HCT116 (cell line): ENCODE measurements around the gene STK24. TPM values are rescaled to one million over a fixed set of nuclear protein-coding genes. Genes with fewer than 3 reads are reported as not detected.

Source experiments
- ATAC-seq: fragments of 200-7000 bp; cut with Tn5 transposase; 2 replicates; pipeline ENCODE4 v1.9.1; 2020; ENCODE audit warnings: mild to moderate bottlenecking, moderate library complexity
- BruUV-seq: library from RNA; stranded (reverse); fragments of 400-500 nt; replicated peaks from 2 replicates; lab custom pipeline; 2021; lab: Mats Ljungman, UMichigan
- CTCF ChIA-PET: fragments of 300-600 bp; sonication (Branson Sonifier 250); formaldehyde crosslinking; loops from one replicate; lab custom pipeline; 2021; ENCODE audit warnings: antibody characterized with exemption; lab: Charles Lee
- POLR2A ChIA-PET: fragments of 300-600, 350-600 bp; sonication (Branson Sonifier 250); formaldehyde crosslinking; loops from one replicate; lab custom pipeline; 2021; ENCODE audit warnings: antibody characterized with exemption; lab: Charles Lee
- RAD21 ChIA-PET, 2 experiments: fragments of 300-600 bp; sonication (Branson Sonifier 250); formaldehyde crosslinking; loops; one replicate each; lab custom pipeline; 2023; ENCODE audit warnings: low total read pairs in 2 of 2; ENCODE audit not compliant: uncharacterized antibody in 2 of 2, unreplicated experiment in 2 of 2, low non-redundant PET in 1 of 2; lab: Charles Lee
- DNase-seq: peaks from one replicate; pipeline ENCODE4 v3.0.0-alpha.2; 2010; ENCODE audit warnings: low read depth, low spot score
- H2AFZ ChIP-seq: fragments of 200-600 bp; shearing (Covaris generic), sonication (generic); 2 replicates; pipeline ENCODE4 v1.6.1; 2017; ENCODE audit warnings: low read depth, mixed run types, mixed read lengths, antibody characterized with exemption, low read length; ENCODE audit not compliant: poor library complexity, severe bottlenecking
- H3K27ac ChIP-seq: 2 replicates; pipeline ENCODE4 v1.5.1; 2012; ENCODE audit warnings: low read depth, low read length
- H3K27me3 ChIP-seq: fragments of 200-600 bp; sonication (generic); 2 replicates; pipeline ENCODE4 v1.6.1; 2016; ENCODE audit warnings: mixed run types, low read length, mixed read lengths; ENCODE audit not compliant: insufficient read depth
- H3K36me3 ChIP-seq, 2 experiments: fragments of 200-500 bp in 1 of 2; fragments of 200-600 bp in 1 of 2; sonication (Bioruptor generic) in 1 of 2; sonication (generic) in 1 of 2; 2 replicates each; pipeline versions ENCODE4 v1.5.1 to v1.6.1; 2014 to 2016; ENCODE audit warnings: low read length in 2 of 2, inconsistent platforms in 1 of 2, mixed read lengths in 1 of 2, mixed run types in 1 of 2; ENCODE audit not compliant: insufficient read depth in 2 of 2, control insufficient read depth in 1 of 2
- H3K4me1 ChIP-seq, 2 experiments: fragments of 200-600 bp in 1 of 2; sonication (generic) in 1 of 2; 2 replicates each; pipeline versions ENCODE4 v1.5.1 to v1.6.1; 2012 to 2017; ENCODE audit warnings: low read length in 2 of 2, inconsistent platforms in 1 of 2, mild to moderate bottlenecking in 1 of 2, mixed read lengths in 1 of 2, mixed run types in 1 of 2, moderate library complexity in 1 of 2; ENCODE audit not compliant: insufficient read depth in 2 of 2, control insufficient read depth in 1 of 2
- H3K4me2 ChIP-seq: fragments of 200-600 bp; sonication (generic); 2 replicates; pipeline ENCODE4 v1.6.1; 2017; ENCODE audit warnings: mixed run types, low read length, mixed read lengths
- H3K4me3 ChIP-seq, 2 experiments: fragments of 200-600 bp in 1 of 2; sonication (generic) in 1 of 2; replicated peaks in 1 of 2; 2 replicates each; pipeline ENCODE4 v1.5.1; 2011 to 2016; ENCODE audit warnings: low read length in 2 of 2, control low read depth in 1 of 2, low read depth in 1 of 2, mild to moderate bottlenecking in 1 of 2, mixed read lengths in 1 of 2, mixed run types in 1 of 2
- H3K79me2 ChIP-seq: fragments of 200-600 bp; sonication (generic); 2 replicates; pipeline ENCODE4 v1.6.1; 2017; ENCODE audit warnings: mild to moderate bottlenecking, mixed run types, low read length, moderate library complexity, mixed read lengths; ENCODE audit not compliant: insufficient read depth
- H3K9ac ChIP-seq: fragments of 200-600 bp; sonication (generic); 2 replicates; pipeline ENCODE4 v1.6.1; 2016; ENCODE audit warnings: low read length, mixed read lengths
- H3K9me2 ChIP-seq: fragments of 200-600 bp; sonication (generic), shearing (Covaris generic); 2 replicates; pipeline ENCODE4 v1.6.1; 2017; ENCODE audit warnings: mixed run types, mild to moderate bottlenecking, moderate library complexity; ENCODE audit not compliant: insufficient read depth
- H3K9me3 ChIP-seq, 2 experiments: fragments of 200-500 bp in 1 of 2; fragments of 200-600 bp in 1 of 2; sonication (Bioruptor generic) in 1 of 2; sonication (generic) in 1 of 2; 2 replicates each; pipeline ENCODE4 v1.6.1; 2014 to 2017; ENCODE audit warnings: low read length in 2 of 2, mixed read lengths in 2 of 2, inconsistent platforms in 1 of 2, low read depth in 1 of 2, mild to moderate bottlenecking in 1 of 2, mixed run types in 1 of 2, moderate library complexity in 1 of 2; ENCODE audit not compliant: control insufficient read depth in 1 of 2, insufficient read depth in 1 of 2
- H4K20me1 ChIP-seq: fragments of 200-600 bp; sonication (generic), shearing (Covaris generic); 2 replicates; pipeline ENCODE4 v1.6.1; 2017; ENCODE audit warnings: mixed run types, mild to moderate bottlenecking, moderate library complexity; ENCODE audit not compliant: insufficient read depth
- ATF3 ChIP-seq: IDR thresholded peaks from 2 replicates; pipeline ENCODE4 v1.6.1; 2012
- CEBPB ChIP-seq: IDR thresholded peaks from 2 replicates; pipeline ENCODE4 v1.6.1; 2012; ENCODE audit warnings: low read depth
- EGR1 ChIP-seq: IDR thresholded peaks from 2 replicates; pipeline ENCODE4 v1.6.1; 2012; ENCODE audit warnings: low read depth
- EZH2 ChIP-seq: fragments of 200-600 bp; sonication (generic); IDR thresholded peaks from 2 replicates; pipeline ENCODE4 v1.6.1; 2017; ENCODE audit warnings: antibody characterized with exemption, mixed run types
- FOSL1 ChIP-seq: IDR thresholded peaks from 2 replicates; pipeline ENCODE4 v1.6.1; 2012; ENCODE audit warnings: low read depth
- JUND ChIP-seq: IDR thresholded peaks from 2 replicates; pipeline ENCODE4 v1.6.1; 2012
- POLR2AphosphoS5 ChIP-seq: IDR thresholded peaks from 2 replicates; pipeline ENCODE4 v1.6.1; 2011; ENCODE audit warnings: mild to moderate bottlenecking, low read depth, low read length, moderate library complexity
- RAD21 ChIP-seq: IDR thresholded peaks from 2 replicates; pipeline ENCODE4 v1.6.1; 2012; ENCODE audit warnings: low read depth, mild to moderate bottlenecking
- SRF ChIP-seq: IDR thresholded peaks from 2 replicates; pipeline ENCODE4 v1.6.1; 2012; ENCODE audit warnings: low read depth
- TCF7L2 ChIP-seq: IDR thresholded peaks from 2 replicates; pipeline ENCODE4 v1.7.0; 2011; ENCODE audit warnings: borderline replicate concordance, inconsistent platforms; ENCODE audit not compliant: insufficient read depth, insufficient read length; ENCODE audit errors: extremely low read depth
- ZBTB33 ChIP-seq: IDR thresholded peaks from 2 replicates; pipeline ENCODE4 v1.6.1; 2011; ENCODE audit warnings: mild to moderate bottlenecking, low read length, moderate library complexity; ENCODE audit not compliant: insufficient replicate concordance; ENCODE audit errors: extremely low read depth
- ZFX ChIP-seq: fragments of 450-650 bp; IDR thresholded peaks from 2 replicates; pipeline ENCODE4 v1.6.1; 2017
- ZNF274 ChIP-seq: fragments of 200-500 bp; sonication (Bioruptor generic); IDR thresholded peaks from 2 replicates; pipeline ENCODE4 v1.6.1; 2014; ENCODE audit warnings: mild to moderate bottlenecking, low read depth, low read length, inconsistent platforms
- intact Hi-C: fragments of 100-400 bp; cut with micrococcal nuclease; formaldehyde crosslinking; loops from 2 replicates; pipeline ENCODE4 v1.10.0; 2022
- total RNA-seq: library from RNA; stranded (reverse); gene quantifications from one replicate; pipeline ENCODE4 v1.2.1, GENCODE V29; 2021; ENCODE audit not compliant: unreplicated experiment
- TF ChIP-seq, protein P1 (sequence below): IDR thresholded peaks from 2 replicates; pipeline ENCODE4 v1.6.1; 2012; ENCODE audit warnings: low read depth
- TF ChIP-seq, protein P2 (sequence below): IDR thresholded peaks from 2 replicates; pipeline ENCODE4 v1.6.1; 2012

STK24 gene
- total RNA-seq, 1 experiment from 2014 or later: 137 TPM

DNA sequence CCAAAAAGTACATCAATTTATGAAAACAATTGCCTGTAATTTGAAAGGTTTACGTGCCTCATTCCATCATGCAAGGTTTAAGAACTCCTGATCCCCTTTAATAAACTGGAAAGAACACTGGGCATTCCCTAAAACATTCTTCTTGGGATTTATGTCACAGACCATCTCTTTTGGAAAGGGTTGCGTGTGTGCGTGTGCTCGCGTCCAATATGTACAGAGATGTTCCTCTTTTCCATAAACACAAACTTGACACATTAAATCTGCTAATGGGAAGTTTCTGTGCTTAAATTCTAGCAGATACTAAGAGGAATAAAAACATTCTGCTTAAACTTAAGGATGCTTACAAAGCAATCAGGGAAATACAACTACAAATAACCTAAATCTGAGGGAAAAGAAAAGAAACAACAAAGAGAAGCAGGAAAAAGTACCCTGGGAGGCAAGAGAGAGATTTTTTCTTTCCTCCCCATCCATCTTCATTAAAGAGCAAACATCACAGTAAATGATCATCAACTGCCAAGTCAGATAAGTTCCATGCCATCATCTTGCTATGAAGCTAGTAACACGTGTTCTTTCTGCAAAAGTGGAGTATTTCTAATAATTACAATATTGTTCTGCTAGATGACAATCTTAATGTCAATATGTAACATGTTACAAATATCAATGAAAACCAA, 83.7 kb downstream of the STK24 start:
- ATAC-seq (no peak), DNase-seq (no peak)
- Histone ChIP-seq H3K9me3 (no peaks in the 10 kb centered on the region), H3K9me2 (no peaks in the 10 kb centered on the region), H3K27ac (no peak overlapping the region), H4K20me1 (peaks cover 6% of the 10 kb centered on the region; the same call in 1 of the 2 replicates), H2AFZ (no peak overlapping the region), H3K4me1 (peaks cover 0 to 35% of the 10 kb centered on the region in 2 experiments; a peak in 1 of 4 replicates), H3K36me3 (no peaks in the 10 kb centered on the region), H3K4me3 (no peak overlapping the region), H3K9ac (no peak overlapping the region), H3K27me3 (no peaks in the 10 kb centered on the region), H3K79me2 (peaks cover 92% of the 10 kb centered on the region), H3K4me2 (no peak overlapping the region)
- TF ChIP-seq ZNF274: no peak
- no peak for TF ChIP-seq ZFX
- TF ChIP-seq, protein P1, sequence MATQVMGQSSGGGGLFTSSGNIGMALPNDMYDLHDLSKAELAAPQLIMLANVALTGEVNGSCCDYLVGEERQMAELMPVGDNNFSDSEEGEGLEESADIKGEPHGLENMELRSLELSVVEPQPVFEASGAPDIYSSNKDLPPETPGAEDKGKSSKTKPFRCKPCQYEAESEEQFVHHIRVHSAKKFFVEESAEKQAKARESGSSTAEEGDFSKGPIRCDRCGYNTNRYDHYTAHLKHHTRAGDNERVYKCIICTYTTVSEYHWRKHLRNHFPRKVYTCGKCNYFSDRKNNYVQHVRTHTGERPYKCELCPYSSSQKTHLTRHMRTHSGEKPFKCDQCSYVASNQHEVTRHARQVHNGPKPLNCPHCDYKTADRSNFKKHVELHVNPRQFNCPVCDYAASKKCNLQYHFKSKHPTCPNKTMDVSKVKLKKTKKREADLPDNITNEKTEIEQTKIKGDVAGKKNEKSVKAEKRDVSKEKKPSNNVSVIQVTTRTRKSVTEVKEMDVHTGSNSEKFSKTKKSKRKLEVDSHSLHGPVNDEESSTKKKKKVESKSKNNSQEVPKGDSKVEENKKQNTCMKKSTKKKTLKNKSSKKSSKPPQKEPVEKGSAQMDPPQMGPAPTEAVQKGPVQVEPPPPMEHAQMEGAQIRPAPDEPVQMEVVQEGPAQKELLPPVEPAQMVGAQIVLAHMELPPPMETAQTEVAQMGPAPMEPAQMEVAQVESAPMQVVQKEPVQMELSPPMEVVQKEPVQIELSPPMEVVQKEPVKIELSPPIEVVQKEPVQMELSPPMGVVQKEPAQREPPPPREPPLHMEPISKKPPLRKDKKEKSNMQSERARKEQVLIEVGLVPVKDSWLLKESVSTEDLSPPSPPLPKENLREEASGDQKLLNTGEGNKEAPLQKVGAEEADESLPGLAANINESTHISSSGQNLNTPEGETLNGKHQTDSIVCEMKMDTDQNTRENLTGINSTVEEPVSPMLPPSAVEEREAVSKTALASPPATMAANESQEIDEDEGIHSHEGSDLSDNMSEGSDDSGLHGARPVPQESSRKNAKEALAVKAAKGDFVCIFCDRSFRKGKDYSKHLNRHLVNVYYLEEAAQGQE: no peak
- TF ChIP-seq CEBPB: no peak
- TF ChIP-seq EGR1: no peak
- TF ChIP-seq TCF7L2: no peak
- TF ChIP-seq POLR2AphosphoS5: no peak
- TF ChIP-seq JUND: no peak
- no peak for TF ChIP-seq SRF
- no peak for TF ChIP-seq ATF3
- TF ChIP-seq RAD21: no peak
- TF ChIP-seq, protein P2, sequence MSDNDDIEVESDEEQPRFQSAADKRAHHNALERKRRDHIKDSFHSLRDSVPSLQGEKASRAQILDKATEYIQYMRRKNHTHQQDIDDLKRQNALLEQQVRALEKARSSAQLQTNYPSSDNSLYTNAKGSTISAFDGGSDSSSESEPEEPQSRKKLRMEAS: no peak
- no peak for TF ChIP-seq FOSL1
- no peak for TF ChIP-seq ZBTB33
- TF ChIP-seq EZH2: no peak
- POLR2A ChIA-PET: no interaction called here
- no TSS peak for BruUV-seq
- CTCF ChIA-PET: interaction anchor here (1.3 kb wide), 1 partner anchor 160 kb away, joined by 3 read pairs; no protein-coding TSS in a partner anchor
- RAD21 ChIA-PET: no interaction called here
- intact Hi-C loops: no loop called here
